Large intestine (tissue), 3 donors: Measurements from ENCODE around the gene GINS3. TPM values are rescaled to one million over a fixed set of nuclear protein-coding genes. Genes with fewer than 3 reads are reported as not detected.

Experiments used
- DNase-seq, 2 donors: peaks; one replicate each; pipeline versions ENCODE4 v3.0.0 to v3.0.0-alpha.2; 2013
- H3K27ac ChIP-seq: one replicate; pipeline ENCODE4 v1.5.1; 2013; ENCODE audit warnings: low read length
- H3K27me3 ChIP-seq: 2 replicates; pipeline ENCODE4 v1.6.1; 2013; ENCODE audit warnings: low read length; ENCODE audit not compliant: control insufficient read depth, insufficient read depth
- H3K36me3 ChIP-seq: 2 replicates; pipeline ENCODE4 v1.6.1; 2013; ENCODE audit warnings: low read length; ENCODE audit not compliant: control insufficient read depth, insufficient read depth
- H3K4me1 ChIP-seq: one replicate; pipeline ENCODE4 v1.6.1; 2013; ENCODE audit warnings: low read length; ENCODE audit not compliant: control insufficient read depth, insufficient read depth
- H3K4me3 ChIP-seq: one replicate; pipeline ENCODE4 v1.5.1; 2013; ENCODE audit warnings: low read length
- H3K9me3 ChIP-seq: one replicate; pipeline ENCODE4 v1.6.1; 2013; ENCODE audit warnings: mild to moderate bottlenecking, low read depth, low read length, moderate library complexity; ENCODE audit not compliant: control insufficient read depth
- WGBS: methylation state at CpG from one replicate; pipeline ENCODE4 v1.1.5; 2013; ENCODE audit warnings: low lambda C conversion rate; ENCODE audit not compliant: insufficient coverage; 5-methylcytosine and 5-hydroxymethylcytosine counted together
- polyA plus RNA-seq: library from polyadenylated mRNA; unstranded; fragments of 120-200 nt; gene quantifications from one replicate; pipeline ENCODE4 v1.2.1, GENCODE V29; 2013

The GINS3 gene
- polyA plus RNA-seq, 1 donor, result 7.6 TPM

GRCh38 chr16:58422809-58423208 lies 30.5 kb downstream of the GINS3 start:
- no peaks in the 10 kb centered on the region for H3K4me1 ChIP-seq
- no peaks in the 10 kb centered on the region for H3K9me3 ChIP-seq
- no peak overlapping the region for H3K4me3 ChIP-seq
- 80% methylated on average over 1 of the region's 4 CpGs for WGBS
- no peaks in the 10 kb centered on the region for H3K36me3 ChIP-seq
- H3K27me3 ChIP-seq, result no peaks in the 10 kb centered on the region
- H3K27ac ChIP-seq, result no peak overlapping the region
- no peak for DNase-seq

- Histone ChIP-seq H3K4me1 (no peaks in the 10 kb centered on the region), H3K4me3 (no peak overlapping the region), H3K36me3 (no peaks in the 10 kb centered on the region), H3K9me3 (no peaks in the 10 kb centered on the region), H3K27ac (no peak overlapping the region), H3K27me3 (no peaks in the 10 kb centered on the region)
- no peak for DNase-seq
- WGBS, result no CpG with 5 or more reads among the region's 8 CpGs
These were observed 33.0 kb downstream of the GINS3 start for GRCh38 chr16:58425245-58425644.

GRCh38 chr16:58425756-58426494 lies 33.7 kb downstream of the GINS3 start:
- H3K4me3 ChIP-seq, result no peak overlapping the region
- WGBS, result no CpG with 5 or more reads among the region's 10 CpGs
- H3K27ac ChIP-seq, result no peak overlapping the region

GRCh38 chr16:58426966-58427365 lies 34.7 kb downstream of the GINS3 start:
- 83% methylated on average over 1 of the region's 2 CpGs for WGBS

More at GRCh38 chr16:58425756-58426494, 33.7 kb downstream of the GINS3 start:
- no peak for DNase-seq
- no peaks in the 10 kb centered on the region for H3K9me3 ChIP-seq
- no peaks in the 10 kb centered on the region for H3K4me1 ChIP-seq
- H3K27me3 ChIP-seq, result no peaks in the 10 kb centered on the region
- no peaks in the 10 kb centered on the region for H3K36me3 ChIP-seq

GRCh38 chr16:58428621-58429542 lies 36.6 kb downstream of the GINS3 start:
- H3K27me3 ChIP-seq, result no peaks in the 10 kb centered on the region
- H3K27ac ChIP-seq, result no peak overlapping the region
- no peak for DNase-seq
- WGBS, result no CpG with 5 or more reads among the region's 11 CpGs
- no peaks in the 10 kb centered on the region for H3K4me1 ChIP-seq
- no peak overlapping the region for H3K4me3 ChIP-seq
- no peaks in the 10 kb centered on the region for H3K9me3 ChIP-seq
- no peaks in the 10 kb centered on the region for H3K36me3 ChIP-seq

More at GRCh38 chr16:58426966-58427365, 34.7 kb downstream of the GINS3 start:
- Histone ChIP-seq H3K4me1 (no peaks in the 10 kb centered on the region), H3K9me3 (no peaks in the 10 kb centered on the region), H3K27ac (no peak overlapping the region), H3K4me3 (no peak overlapping the region), H3K36me3 (no peaks in the 10 kb centered on the region), H3K27me3 (no peaks in the 10 kb centered on the region)
- no peak for DNase-seq

GRCh38 chr16:58430718-58431117 lies 38.4 kb downstream of the GINS3 start:
- no peaks in the 10 kb centered on the region for H3K9me3 ChIP-seq
- DNase-seq, result no peak
- no CpG with 5 or more reads among the region's 6 CpGs for WGBS
- H3K36me3 ChIP-seq, result no peaks in the 10 kb centered on the region
- no peaks in the 10 kb centered on the region for H3K27me3 ChIP-seq
- H3K27ac ChIP-seq, result no peak overlapping the region
- H3K4me3 ChIP-seq, result no peak overlapping the region
- H3K4me1 ChIP-seq, result no peaks in the 10 kb centered on the region

GRCh38 chr16:58433569-58433951 lies 41.3 kb downstream of the GINS3 start:
- H3K36me3 ChIP-seq, result no peaks in the 10 kb centered on the region
- peaks cover 3% of the 10 kb centered on the region for H3K9me3 ChIP-seq
- 100% methylated on average over 1 of the region's 4 CpGs for WGBS
- DNase-seq, result no peak
- no peak overlapping the region for H3K27ac ChIP-seq
- no peak overlapping the region for H3K4me3 ChIP-seq
- no peaks in the 10 kb centered on the region for H3K4me1 ChIP-seq
- H3K27me3 ChIP-seq, result no peaks in the 10 kb centered on the region

GRCh38 chr16:58435779-58436178 lies 43.5 kb downstream of the GINS3 start:
- Histone ChIP-seq H3K4me1 (no peaks in the 10 kb centered on the region), H3K9me3 (peaks cover 3% of the 10 kb centered on the region), H3K27ac (no peak overlapping the region), H3K36me3 (no peaks in the 10 kb centered on the region), H3K27me3 (no peaks in the 10 kb centered on the region), H3K4me3 (no peak overlapping the region)
- no CpG with 5 or more reads among the region's 2 CpGs for WGBS
- DNase-seq, result no peak

- 80% methylated on average over 1 of the region's 3 CpGs for WGBS
- H3K27me3 ChIP-seq, result peaks cover 5% of the 10 kb centered on the region
These were observed 47.9 kb downstream of the GINS3 start for GRCh38 chr16:58440131-58440530.

GRCh38 chr16:58442547-58442946 lies 50.3 kb downstream of the GINS3 start:
- H3K36me3 ChIP-seq, result no peaks in the 10 kb centered on the region
- WGBS, result no CpG with 5 or more reads among the region's 5 CpGs
- H3K27me3 ChIP-seq, result peaks cover 5% of the 10 kb centered on the region
- no peaks in the 10 kb centered on the region for H3K4me1 ChIP-seq
- H3K9me3 ChIP-seq, result no peaks in the 10 kb centered on the region
- no peak for DNase-seq
- no peak overlapping the region for H3K27ac ChIP-seq
- H3K4me3 ChIP-seq, result no peak overlapping the region

More at GRCh38 chr16:58440131-58440530, 47.9 kb downstream of the GINS3 start:
- Histone ChIP-seq H3K9me3 (peaks cover 3% of the 10 kb centered on the region), H3K36me3 (no peaks in the 10 kb centered on the region), H3K4me1 (no peaks in the 10 kb centered on the region), H3K4me3 (no peak overlapping the region), H3K27ac (no peak overlapping the region)
- no peak for DNase-seq
